ENCODE data around the gene TGM1. TPM values are rescaled to one million over a fixed set of nuclear protein-coding genes. Genes with fewer than 3 reads are reported as not detected.

Gene TGM1
- polyA plus RNA-seq, 1 of the 3 experiments (the other 2 are of a cell fraction), result 2.7 TPM

- 95% methylated on average over 3 of the region's 3 CpGs for WGBS (ENCODE audit: low lambda C conversion rate)
- TF ChIP-seq TEAD4 (IDR thresholded peaks at IDR 0.05; ENCODE audit: borderline replicate concordance, insufficient read depth) (no peak), FOSL2 (IDR thresholded peaks at IDR 0.05; ENCODE audit: borderline replicate concordance, low read depth) (no peak), YY1 (IDR thresholded peaks at IDR 0.05; ENCODE audit: low read depth) (no peak), MXI1 (IDR thresholded peaks at IDR 0.05; ENCODE audit: low read depth, low read length) (no peak), TCF12 (IDR thresholded peaks at IDR 0.05) (no peak), MEF2A (IDR thresholded peaks at IDR 0.05; ENCODE audit: borderline replicate concordance, low read depth) (no peak)
- TF ChIP-seq, protein P1, sequence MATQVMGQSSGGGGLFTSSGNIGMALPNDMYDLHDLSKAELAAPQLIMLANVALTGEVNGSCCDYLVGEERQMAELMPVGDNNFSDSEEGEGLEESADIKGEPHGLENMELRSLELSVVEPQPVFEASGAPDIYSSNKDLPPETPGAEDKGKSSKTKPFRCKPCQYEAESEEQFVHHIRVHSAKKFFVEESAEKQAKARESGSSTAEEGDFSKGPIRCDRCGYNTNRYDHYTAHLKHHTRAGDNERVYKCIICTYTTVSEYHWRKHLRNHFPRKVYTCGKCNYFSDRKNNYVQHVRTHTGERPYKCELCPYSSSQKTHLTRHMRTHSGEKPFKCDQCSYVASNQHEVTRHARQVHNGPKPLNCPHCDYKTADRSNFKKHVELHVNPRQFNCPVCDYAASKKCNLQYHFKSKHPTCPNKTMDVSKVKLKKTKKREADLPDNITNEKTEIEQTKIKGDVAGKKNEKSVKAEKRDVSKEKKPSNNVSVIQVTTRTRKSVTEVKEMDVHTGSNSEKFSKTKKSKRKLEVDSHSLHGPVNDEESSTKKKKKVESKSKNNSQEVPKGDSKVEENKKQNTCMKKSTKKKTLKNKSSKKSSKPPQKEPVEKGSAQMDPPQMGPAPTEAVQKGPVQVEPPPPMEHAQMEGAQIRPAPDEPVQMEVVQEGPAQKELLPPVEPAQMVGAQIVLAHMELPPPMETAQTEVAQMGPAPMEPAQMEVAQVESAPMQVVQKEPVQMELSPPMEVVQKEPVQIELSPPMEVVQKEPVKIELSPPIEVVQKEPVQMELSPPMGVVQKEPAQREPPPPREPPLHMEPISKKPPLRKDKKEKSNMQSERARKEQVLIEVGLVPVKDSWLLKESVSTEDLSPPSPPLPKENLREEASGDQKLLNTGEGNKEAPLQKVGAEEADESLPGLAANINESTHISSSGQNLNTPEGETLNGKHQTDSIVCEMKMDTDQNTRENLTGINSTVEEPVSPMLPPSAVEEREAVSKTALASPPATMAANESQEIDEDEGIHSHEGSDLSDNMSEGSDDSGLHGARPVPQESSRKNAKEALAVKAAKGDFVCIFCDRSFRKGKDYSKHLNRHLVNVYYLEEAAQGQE (IDR thresholded peaks at IDR 0.05; ENCODE audit: low read depth, low read length), result no peak
- H3K36me3 ChIP-seq (replicated peaks in 1 of 2; ENCODE audit: control insufficient read depth in 1 of 2, insufficient read depth in 2 of 2, low read length in 1 of 2), result peaks cover 0 to 9% of the 10 kb centered on the region in 2 experiments
- H3K27me3 ChIP-seq (ENCODE audit: insufficient read depth), result no peaks in the 10 kb centered on the region
- DNase-seq, result peak; percentile 40
- no peak overlapping the region for H3K4me2 ChIP-seq
- no peaks in the 10 kb centered on the region for H3K9me2 ChIP-seq
- no peaks in the 10 kb centered on the region for H3K9me3 ChIP-seq
- ChIA-PET POLR2A (no interaction called here), CTCF (interaction anchor here (1.0 to 3.0 kb wide), 3 partner anchors 22 to 31 kb away, joined by 6 to 14 read pairs (median 11); partner anchors contain the start of gene TINF2)
- H4K20me1 ChIP-seq (ENCODE audit: insufficient read depth), result no peaks in the 10 kb centered on the region
- peaks cover 6 to 10% of the 10 kb centered on the region in 2 experiments; a peak in 2 of 4 replicates for H3K4me1 ChIP-seq (ENCODE audit: control insufficient read depth in 1 of 2, insufficient read depth in 2 of 2, low read depth in 1 of 2, low read length in 1 of 2)
- no peak overlapping the region for H3K27ac ChIP-seq (ENCODE audit: low read depth in 2 of 2, low read length in 1 of 2)
- H3K4me3 ChIP-seq (ENCODE audit: low read depth in 2 of 2, low read length in 1 of 2), result no peak overlapping the region
- H3F3A ChIP-seq (replicated peaks; ENCODE audit: insufficient read depth), result no peaks in the 10 kb centered on the region
- no peaks in the 10 kb centered on the region; the same call in 1 of the 2 replicates for H3K79me2 ChIP-seq (ENCODE audit: insufficient read depth)
- no peak overlapping the region for H2AFZ ChIP-seq (ENCODE audit: low read depth)
- no peak overlapping the region for H3K9ac ChIP-seq
Measured at GRCh38 chr14:24273422-24273998, 10.5 kb upstream of the TGM1 start.

DNA sequence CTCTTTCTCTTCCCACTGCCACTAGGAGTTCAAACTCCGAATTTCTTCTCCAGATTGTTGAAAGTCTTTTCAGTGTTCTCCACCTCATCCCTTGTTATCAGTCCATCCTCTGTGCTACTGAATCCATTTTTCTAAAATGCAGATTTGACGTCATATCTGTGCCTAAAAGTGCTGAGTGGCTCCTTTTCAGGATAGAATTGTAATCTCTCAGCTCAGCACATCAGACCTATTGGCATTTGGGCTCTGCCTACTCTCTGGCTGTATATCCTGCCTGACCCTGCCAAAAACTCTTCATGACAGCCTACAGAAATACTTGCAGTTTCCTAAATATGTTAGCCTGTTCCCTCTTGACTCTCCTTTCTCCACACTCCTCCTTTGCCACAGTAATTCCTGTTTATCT is 9.5 kb upstream of the TGM1 start:
- WGBS (ENCODE audit: low lambda C conversion rate), result 79% methylated on average over 2 of the region's 2 CpGs
- no peak overlapping the region for H3K27ac ChIP-seq (ENCODE audit: low read depth in 2 of 2, low read length in 1 of 2)
- no peak overlapping the region for H3K4me3 ChIP-seq (ENCODE audit: low read depth in 2 of 2, low read length in 1 of 2)
- H4K20me1 ChIP-seq (ENCODE audit: insufficient read depth), result no peaks in the 10 kb centered on the region
- H3K9me2 ChIP-seq, result no peaks in the 10 kb centered on the region
- H3K4me1 ChIP-seq (ENCODE audit: control insufficient read depth in 1 of 2, insufficient read depth in 2 of 2, low read depth in 1 of 2, low read length in 1 of 2), result peaks cover 6 to 10% of the 10 kb centered on the region in 2 experiments; a peak in 2 of 4 replicates
- no peak overlapping the region for H2AFZ ChIP-seq (ENCODE audit: low read depth)
- H3K36me3 ChIP-seq (replicated peaks in 1 of 2; ENCODE audit: control insufficient read depth in 1 of 2, insufficient read depth in 2 of 2, low read length in 1 of 2), result peaks cover 0 to 15% of the 10 kb centered on the region in 2 experiments
- no peaks in the 10 kb centered on the region; the same call in 1 of the 2 replicates for H3K79me2 ChIP-seq (ENCODE audit: insufficient read depth)
- H3K9ac ChIP-seq, result no peak overlapping the region
- H3K27me3 ChIP-seq (ENCODE audit: insufficient read depth), result no peaks in the 10 kb centered on the region
- no peak for TF ChIP-seq GABPA (IDR thresholded peaks at IDR 0.05; ENCODE audit: low read depth)
- no peak for TF ChIP-seq FOXM1 (IDR thresholded peaks at IDR 0.05; ENCODE audit: low read depth)
- TF ChIP-seq NFIC (IDR thresholded peaks at IDR 0.05; ENCODE audit: borderline replicate concordance), result no peak
- no peak for TF ChIP-seq CHD2 (IDR thresholded peaks at IDR 0.05; ENCODE audit: low read length, partially characterized antibody)
- TF ChIP-seq SIN3A (IDR thresholded peaks at IDR 0.05; ENCODE audit: borderline replicate concordance, low read depth, low read length), result no peak
- TF ChIP-seq RFX5 (IDR thresholded peaks at IDR 0.05; ENCODE audit: low read length), result no peak
- TF ChIP-seq JUND (IDR thresholded peaks at IDR 0.05), result no peak
- TF ChIP-seq, protein P1 (IDR thresholded peaks at IDR 0.05; ENCODE audit: low read depth, low read length), result no peak
- no peaks in the 10 kb centered on the region for H3F3A ChIP-seq (replicated peaks; ENCODE audit: insufficient read depth)
- H3K4me2 ChIP-seq, result no peak overlapping the region
- POLR2A ChIA-PET, result interaction anchor here (0.6 kb wide), 1 partner anchor 1201 kb away, joined by 3 read pairs; no protein-coding TSS in a partner anchor
- CTCF ChIA-PET, result interaction anchor here (0.7 to 4.9 kb wide), 4 partner anchors 11 to 50 kb away, joined by 4 to 37 read pairs (median 13); partner anchors contain the start of gene TINF2
- no peaks in the 10 kb centered on the region for H3K9me3 ChIP-seq
- no peak for DNase-seq

Measured in SK-N-SH (cell line).